DND-41 (cell line): Measurements from ENCODE around the gene ZFHX3.

Experiments used
- ATAC-seq: fragments of 200-7000 bp; cut with Tn5 transposase; 3 replicates; pipeline ENCODE4 v1.9.1; 2021; ENCODE audit warnings: low read depth; ENCODE audit not compliant: insufficient read depth
- DNase-seq: peaks from one replicate; pipeline ENCODE4 v3.0.0-alpha.2; 2020
- H2AFZ ChIP-seq: 2 replicates; pipeline ENCODE4 v1.6.0; 2012; ENCODE audit warnings: low read depth, low read length
- H3K27ac ChIP-seq: 2 replicates; pipeline ENCODE4 v1.5.1; 2012; ENCODE audit warnings: low read length, inconsistent platforms
- H3K27me3 ChIP-seq: fragments of 200-600 bp; sonication (generic); 2 replicates; pipeline ENCODE4 v1.6.0; 2012; ENCODE audit warnings: low read length, mild to moderate bottlenecking, inconsistent platforms; ENCODE audit not compliant: insufficient read depth, poor library complexity
- H3K36me3 ChIP-seq: 2 replicates; pipeline ENCODE4 v1.5.1; 2012; ENCODE audit warnings: low read length, inconsistent platforms; ENCODE audit not compliant: insufficient read depth
- H3K4me1 ChIP-seq: 2 replicates; pipeline ENCODE4 v1.5.1; 2012; ENCODE audit warnings: mild to moderate bottlenecking, low read length; ENCODE audit not compliant: insufficient read depth
- H3K4me2 ChIP-seq: 2 replicates; pipeline ENCODE4 v1.6.0; 2012; ENCODE audit warnings: mild to moderate bottlenecking, moderate library complexity, low read length, inconsistent platforms; ENCODE audit not compliant: insufficient read depth
- H3K4me3 ChIP-seq, 2 experiments: fragments of 200-600 bp in 1 of 2; shearing (Covaris generic) in 1 of 2; 2 replicates each; pipeline ENCODE4 v1.5.1; 2012 to 2016; ENCODE audit warnings: inconsistent platforms in 2 of 2, low read length in 2 of 2, mild to moderate bottlenecking in 2 of 2, low read depth in 1 of 2, moderate library complexity in 1 of 2
- H3K79me2 ChIP-seq: 2 replicates; pipeline ENCODE4 v1.6.0; 2012; ENCODE audit warnings: low read length, inconsistent platforms; ENCODE audit not compliant: insufficient read depth
- H3K9ac ChIP-seq: 2 replicates; pipeline ENCODE4 v1.6.0; 2012; ENCODE audit warnings: low read depth, mild to moderate bottlenecking, inconsistent platforms, low read length, moderate library complexity
- H3K9me3 ChIP-seq: 2 replicates; pipeline ENCODE4 v1.5.1; 2012; ENCODE audit warnings: low read length, moderate library complexity, mild to moderate bottlenecking, inconsistent platforms; ENCODE audit not compliant: insufficient read depth, severe bottlenecking
- H4K20me1 ChIP-seq: 2 replicates; pipeline ENCODE4 v1.6.0; 2012; ENCODE audit warnings: low read length; ENCODE audit not compliant: insufficient read depth
- EZH2 ChIP-seq: IDR thresholded peaks from 3 replicates; pipeline ENCODE4 v1.6.1; 2012; ENCODE audit warnings: borderline replicate concordance, low read depth, mild to moderate bottlenecking, moderate library complexity, low read length, inconsistent platforms; ENCODE audit not compliant: severe bottlenecking
- TF ChIP-seq, protein P1 (sequence below): IDR thresholded peaks from 2 replicates; pipeline ENCODE4 v1.5.1; 2012; ENCODE audit warnings: borderline replicate concordance, low read length, moderate library complexity, mild to moderate bottlenecking; ENCODE audit not compliant: poor library complexity, severe bottlenecking; ENCODE audit errors: extremely low read depth

Gene ZFHX3

DNA sequence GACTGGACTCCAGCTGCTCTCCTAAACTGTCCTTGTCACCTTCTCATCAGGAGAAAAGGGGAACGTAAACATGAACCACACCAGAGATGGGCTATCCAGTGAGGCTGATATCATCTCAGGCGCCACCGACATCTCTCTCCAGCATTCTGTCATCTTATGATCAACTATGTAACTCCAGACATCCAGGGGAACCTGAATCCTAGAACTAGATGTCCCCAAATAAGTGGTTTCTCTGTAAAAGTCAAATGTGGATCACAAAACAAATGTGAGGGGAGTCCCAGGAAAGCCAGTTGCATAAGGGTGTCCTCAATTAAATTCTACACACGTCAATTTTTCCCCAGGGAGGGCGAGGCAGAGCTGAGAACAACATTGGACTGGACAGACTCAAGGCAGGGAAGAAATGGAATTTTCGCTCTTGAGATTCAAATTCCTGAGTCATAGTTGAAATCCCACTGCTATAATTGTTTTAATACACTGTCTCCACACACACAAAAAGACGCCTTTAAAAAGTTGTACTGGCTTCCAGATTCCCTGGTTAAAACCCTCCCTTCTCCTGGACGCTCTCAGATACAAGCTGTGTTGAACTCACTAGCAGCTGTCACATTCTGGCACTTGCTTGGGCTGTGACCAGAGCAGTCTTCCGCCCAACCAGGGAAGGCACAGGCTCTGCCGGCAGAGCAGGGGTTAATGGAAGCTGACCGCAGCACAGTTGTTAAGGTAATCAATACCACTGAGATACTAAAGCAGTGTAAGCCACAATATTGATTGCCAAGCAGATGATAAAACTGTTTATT lies 62.6 kb downstream of the ZFHX3 start:
- 0 out of 2 replicates have a peak, but pooled peaks cover 3% of the 10 kb centered on the region for H3K79me2 ChIP-seq
- H3K9me3 ChIP-seq, result no peaks in the 10 kb centered on the region
- no peak for ATAC-seq
- H2AFZ ChIP-seq, result no peak overlapping the region
- H3K4me2 ChIP-seq, result no peak overlapping the region
- H4K20me1 ChIP-seq, result peaks cover 31% of the 10 kb centered on the region; the same call in 1 of the 2 replicates
- TF ChIP-seq EZH2, result no peak
- TF ChIP-seq, protein P1, sequence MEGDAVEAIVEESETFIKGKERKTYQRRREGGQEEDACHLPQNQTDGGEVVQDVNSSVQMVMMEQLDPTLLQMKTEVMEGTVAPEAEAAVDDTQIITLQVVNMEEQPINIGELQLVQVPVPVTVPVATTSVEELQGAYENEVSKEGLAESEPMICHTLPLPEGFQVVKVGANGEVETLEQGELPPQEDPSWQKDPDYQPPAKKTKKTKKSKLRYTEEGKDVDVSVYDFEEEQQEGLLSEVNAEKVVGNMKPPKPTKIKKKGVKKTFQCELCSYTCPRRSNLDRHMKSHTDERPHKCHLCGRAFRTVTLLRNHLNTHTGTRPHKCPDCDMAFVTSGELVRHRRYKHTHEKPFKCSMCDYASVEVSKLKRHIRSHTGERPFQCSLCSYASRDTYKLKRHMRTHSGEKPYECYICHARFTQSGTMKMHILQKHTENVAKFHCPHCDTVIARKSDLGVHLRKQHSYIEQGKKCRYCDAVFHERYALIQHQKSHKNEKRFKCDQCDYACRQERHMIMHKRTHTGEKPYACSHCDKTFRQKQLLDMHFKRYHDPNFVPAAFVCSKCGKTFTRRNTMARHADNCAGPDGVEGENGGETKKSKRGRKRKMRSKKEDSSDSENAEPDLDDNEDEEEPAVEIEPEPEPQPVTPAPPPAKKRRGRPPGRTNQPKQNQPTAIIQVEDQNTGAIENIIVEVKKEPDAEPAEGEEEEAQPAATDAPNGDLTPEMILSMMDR, result no peak
- H3K36me3 ChIP-seq, result no peaks in the 10 kb centered on the region
- no peak overlapping the region for H3K9ac ChIP-seq
- H3K4me3 ChIP-seq, result no peak overlapping the region
- no peaks in the 10 kb centered on the region for H3K4me1 ChIP-seq
- DNase-seq, result no peak
- H3K27me3 ChIP-seq, result no peaks in the 10 kb centered on the region
- H3K27ac ChIP-seq, result no peak overlapping the region

DNA sequence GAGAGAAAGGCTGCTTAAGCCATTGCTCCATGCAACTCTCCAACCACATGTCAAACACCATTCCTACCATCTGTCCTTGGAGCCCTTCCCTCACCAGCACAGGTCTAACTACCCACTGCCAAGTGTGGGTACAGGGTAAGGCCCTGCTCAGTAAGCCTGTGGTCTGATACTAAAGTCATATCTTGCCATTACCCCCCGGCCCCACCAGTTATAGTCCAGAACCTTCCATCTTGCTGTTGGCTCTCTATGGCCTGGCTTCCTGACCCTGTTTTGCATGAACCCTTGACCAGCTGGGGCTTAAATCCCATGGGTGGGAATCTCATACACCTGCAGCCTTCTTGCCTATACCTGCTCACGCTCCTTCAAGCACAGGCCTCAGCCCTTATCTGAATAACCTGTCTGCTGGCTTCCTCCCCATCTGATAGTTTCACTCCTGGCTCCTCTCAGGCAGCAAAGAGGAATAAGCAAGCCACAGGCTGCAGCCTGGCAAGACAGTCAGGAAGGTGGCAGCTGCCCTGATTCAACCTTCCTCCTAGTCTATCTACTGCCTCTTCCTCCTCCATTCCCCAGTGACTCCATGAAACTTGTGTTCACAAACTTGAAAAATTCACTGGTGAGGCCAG lies 64.1 kb downstream of the ZFHX3 start:
- DNase-seq (no peak), ATAC-seq (no peak)
- no peaks in the 10 kb centered on the region for H3K9me3 ChIP-seq
- no peak overlapping the region for H3K4me2 ChIP-seq
- H3K4me1 ChIP-seq, result no peaks in the 10 kb centered on the region
- no peak overlapping the region for H2AFZ ChIP-seq
- no peak overlapping the region for H3K4me3 ChIP-seq
- peaks cover 26% of the 10 kb centered on the region for H4K20me1 ChIP-seq
- H3K27ac ChIP-seq, result no peak overlapping the region
- H3K79me2 ChIP-seq, result no peaks in the 10 kb centered on the region
- no peaks in the 10 kb centered on the region for H3K36me3 ChIP-seq
- no peak for TF ChIP-seq EZH2
- TF ChIP-seq, protein P1, result no peak
- no peak overlapping the region for H3K9ac ChIP-seq
- no peaks in the 10 kb centered on the region for H3K27me3 ChIP-seq

DNA sequence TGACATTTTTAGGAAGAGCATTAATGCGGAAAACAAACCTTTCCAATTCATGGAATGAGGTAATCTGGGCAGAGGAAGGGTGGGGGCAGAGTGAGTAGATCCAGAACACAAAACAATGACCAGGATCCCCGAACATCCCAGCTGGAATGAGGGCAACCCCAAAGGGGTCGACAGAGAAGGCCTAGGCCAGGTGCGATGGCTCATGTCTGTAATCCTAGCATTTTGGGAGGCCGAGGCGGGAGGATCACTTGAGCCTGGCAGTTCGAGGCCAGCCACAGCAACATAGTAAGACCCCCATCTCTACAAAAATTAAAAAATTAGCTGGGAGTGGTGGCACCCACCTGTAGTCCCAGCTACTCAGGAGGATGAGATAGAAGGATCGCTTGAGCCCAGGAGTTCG lies 64.7 kb downstream of the ZFHX3 start:
- Histone ChIP-seq H3K4me2 (no peak overlapping the region), H3K9ac (no peak overlapping the region), H3K27me3 (no peaks in the 10 kb centered on the region), H3K36me3 (no peaks in the 10 kb centered on the region), H3K4me1 (no peaks in the 10 kb centered on the region), H3K27ac (no peak overlapping the region), H3K79me2 (no peaks in the 10 kb centered on the region), H2AFZ (no peak overlapping the region), H3K9me3 (no peaks in the 10 kb centered on the region), H4K20me1 (peaks cover 29% of the 10 kb centered on the region), H3K4me3 (no peak overlapping the region)
- TF ChIP-seq EZH2, result no peak
- TF ChIP-seq, protein P1, result no peak
- ATAC-seq (no peak), DNase-seq (no peak)
